Activated effector memory CD4-positive, alpha-beta T cell treated with Interleukin-2 at 50 U/mL for 16 hours (primary cell): ENCODE measurements around the gene TMCO6.
"Not testable (repeated sequence)": the region's sequence is repeated elsewhere in the genome, so short reads cannot be mapped to it uniquely, and the experiment has no call there.

Experiments used
- DNase-seq: peaks from one replicate; pipeline ENCODE4 v3.0.0-alpha.2; 2020

The TMCO6 gene

DNA sequence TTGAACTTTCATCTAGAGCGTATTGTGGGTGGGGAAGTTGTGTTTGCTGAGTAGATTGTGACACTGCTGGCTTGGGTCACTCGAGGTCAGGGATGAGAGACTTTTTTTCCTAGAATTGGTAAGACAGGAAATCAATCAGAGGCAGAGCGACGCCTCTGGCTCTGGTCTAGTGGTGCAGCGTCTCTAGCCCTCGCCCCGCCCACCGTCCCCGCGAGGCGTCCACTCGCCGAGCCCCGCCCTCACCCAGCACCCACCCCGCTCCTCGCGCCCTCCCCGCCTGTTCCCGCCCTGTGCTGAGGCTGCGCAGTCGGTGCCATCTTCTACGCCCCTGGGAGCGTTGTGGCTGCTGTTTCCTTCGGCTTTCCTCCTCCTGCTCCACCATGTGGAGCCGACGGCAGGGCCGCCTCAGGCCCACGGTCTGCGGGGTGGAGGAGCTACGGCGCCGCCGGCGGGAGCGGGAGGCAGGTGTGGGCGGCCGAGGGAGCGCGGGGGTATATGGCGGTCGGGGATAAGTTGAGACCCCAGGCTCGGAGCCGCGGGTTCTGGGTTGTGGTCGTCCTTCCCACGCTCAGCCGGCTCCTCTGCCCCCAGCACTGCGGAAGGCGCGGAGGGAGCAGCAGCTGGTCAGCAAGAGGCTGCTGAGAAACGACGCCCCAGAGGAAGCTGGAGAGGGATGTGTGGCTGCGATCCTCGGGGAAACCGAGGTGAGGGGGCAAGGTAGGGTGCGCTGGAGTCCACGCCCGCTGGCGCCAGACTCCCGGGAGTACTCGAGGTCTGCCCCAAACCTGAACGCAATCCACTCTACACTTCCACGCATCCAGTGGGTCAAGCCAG lies at the start of gene TMCO6:
TMCO6 (plus strand) TSS at position 304 of the 834 bp plus-strand sequence; CDS start at position 381, 77 bp downstream.
- peak; percentile 96 for DNase-seq

DNA sequence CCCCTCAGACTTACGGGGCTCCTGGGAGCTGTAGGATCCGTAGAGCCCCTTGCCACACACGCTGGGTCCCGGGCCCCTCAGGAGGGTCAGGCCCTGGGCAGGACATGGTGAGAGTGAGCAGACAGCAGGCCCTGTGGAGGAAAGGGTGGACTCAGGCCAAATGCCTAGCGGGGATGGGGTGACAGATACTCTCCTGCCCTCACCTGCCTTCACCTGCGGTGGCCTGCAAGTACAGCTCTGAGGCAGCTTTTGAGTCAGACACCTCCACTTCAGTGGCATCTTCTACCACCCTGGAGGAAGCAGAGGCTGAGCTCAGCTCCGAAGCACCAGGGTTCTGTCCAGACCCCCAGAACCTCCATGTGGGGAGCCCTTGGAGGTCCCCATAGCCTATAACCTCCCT lies 48.4 kb upstream of the TMCO6 start:
- no peak for DNase-seq

DNA sequence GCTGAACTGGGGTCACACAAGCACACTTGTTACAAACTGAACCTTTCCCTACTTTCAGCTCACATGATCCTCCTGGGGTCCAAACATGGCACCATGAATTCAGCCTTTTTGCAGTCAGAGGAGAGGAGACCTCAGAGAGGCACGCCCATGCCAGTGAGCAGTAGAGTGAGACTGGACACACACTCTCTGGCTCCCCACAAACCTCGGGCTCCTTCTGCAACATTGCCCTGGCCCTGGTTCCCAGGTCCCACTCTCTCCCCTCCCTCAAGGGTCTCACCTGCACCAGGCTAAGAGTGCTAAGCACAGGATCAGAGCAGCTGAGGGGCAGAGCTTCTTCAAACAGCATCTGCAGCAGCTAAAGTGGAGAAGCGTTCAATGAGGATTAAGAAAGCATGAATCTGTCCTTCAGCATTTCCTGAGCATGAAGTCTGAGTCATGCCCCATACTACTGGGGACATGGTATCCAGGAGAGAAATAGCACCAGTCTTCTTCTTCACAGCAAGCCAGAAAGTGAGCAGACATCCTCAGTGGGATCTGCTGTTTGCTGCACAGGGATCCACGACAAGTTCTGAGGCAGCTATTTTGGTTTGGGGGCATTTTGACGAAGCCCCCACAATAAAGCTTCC lies 47.4 kb upstream of the TMCO6 start:
- DNase-seq = no peak

DNA sequence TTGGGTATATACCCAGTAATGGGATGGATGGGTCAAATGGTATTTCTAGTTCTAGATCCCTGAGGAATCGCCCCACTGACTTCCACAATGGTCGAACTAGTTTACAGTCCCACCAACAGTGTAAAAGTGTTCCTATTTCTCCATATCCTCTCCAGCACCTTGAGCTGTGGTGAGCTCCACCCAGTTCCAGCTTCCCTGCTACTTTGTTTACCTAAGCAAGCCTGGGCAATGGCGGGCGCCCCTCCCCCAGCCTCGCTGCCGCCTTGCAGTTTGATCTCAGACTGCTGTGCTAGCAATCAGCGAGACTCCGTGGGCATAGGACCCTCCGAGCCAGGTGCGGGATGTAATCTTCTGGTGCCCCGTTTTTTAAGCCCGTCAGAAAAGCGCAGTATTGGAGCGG lies 46.2 kb upstream of the TMCO6 start:
- not testable (repeated sequence) for DNase-seq

DNA sequence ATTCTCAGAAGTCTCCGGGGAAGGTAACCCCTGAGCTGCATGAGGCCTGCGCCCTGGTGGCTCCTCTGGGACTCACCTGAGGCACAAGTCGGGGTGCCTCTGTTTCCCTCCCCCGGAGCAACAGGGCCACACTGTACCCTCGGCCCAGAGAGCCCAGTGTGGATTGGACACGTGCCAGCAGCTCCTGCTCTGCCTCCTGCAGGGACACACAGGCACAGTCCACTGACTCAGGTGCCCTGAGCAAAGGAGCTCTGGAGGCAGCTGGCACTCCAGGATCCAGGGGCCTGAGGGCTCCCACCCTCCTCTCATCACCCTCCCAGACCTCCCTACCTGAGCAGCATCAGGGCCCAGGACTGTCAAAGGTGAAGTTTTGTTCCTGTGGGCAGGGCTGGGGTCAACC lies 45.1 kb upstream of the TMCO6 start:
- no peak for DNase-seq

DNA sequence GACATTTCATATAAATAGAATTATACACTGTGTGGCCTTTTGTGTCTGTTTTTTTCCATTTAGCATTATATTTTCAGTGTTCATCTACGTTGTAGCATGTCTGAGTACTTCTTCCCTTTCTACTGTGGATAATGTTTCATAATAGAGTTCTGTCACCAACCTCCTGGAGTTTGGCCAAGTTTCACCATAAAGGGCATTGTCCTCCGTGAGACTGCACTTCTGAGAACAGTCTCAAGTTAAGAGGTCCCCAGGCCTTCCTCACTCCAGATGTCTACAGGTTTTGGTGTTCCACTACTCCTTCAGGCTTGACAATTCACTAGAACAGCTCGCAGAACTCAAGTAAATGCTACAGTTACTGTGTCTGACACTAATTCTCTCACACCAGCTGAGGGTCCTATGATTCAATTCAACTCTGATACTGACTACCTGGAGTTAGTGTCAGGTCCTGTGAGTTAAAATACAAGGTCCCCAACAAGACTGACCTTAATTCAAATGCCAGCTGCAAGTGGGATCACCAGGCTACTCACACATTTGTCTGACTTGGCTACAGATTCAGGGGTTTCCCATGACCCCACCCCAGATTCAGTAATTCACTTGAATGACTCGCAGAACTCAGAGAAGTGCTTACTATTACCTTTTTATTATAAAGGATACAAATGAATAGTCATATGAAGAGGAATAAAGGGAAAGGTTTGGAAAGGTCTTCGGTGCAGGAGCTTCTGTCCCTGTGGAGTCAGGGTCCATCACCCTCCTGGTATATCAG lies 43.5 kb upstream of the TMCO6 start:
- DNase-seq = no peak

DNA sequence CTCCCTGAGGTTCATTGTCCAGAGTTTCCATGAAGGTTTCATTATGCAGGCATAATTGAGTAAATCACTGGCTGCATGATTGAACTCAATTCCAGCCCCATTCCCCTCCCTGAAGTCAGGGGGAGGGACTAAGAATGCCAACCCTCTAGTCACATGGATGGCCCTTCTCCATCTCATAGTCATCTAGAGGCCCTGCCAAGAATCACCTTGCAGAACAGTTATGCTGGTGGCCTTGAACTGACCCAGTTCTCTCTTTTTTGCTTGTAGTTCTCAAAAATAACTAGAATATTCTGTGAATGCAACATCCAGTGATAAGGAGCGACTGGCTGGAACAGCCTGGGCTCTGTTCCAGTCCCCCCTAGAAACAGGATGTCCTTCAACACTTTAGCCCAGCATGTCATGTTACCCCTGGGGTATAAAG lies 42.9 kb upstream of the TMCO6 start:
- DNase-seq = no peak

DNA sequence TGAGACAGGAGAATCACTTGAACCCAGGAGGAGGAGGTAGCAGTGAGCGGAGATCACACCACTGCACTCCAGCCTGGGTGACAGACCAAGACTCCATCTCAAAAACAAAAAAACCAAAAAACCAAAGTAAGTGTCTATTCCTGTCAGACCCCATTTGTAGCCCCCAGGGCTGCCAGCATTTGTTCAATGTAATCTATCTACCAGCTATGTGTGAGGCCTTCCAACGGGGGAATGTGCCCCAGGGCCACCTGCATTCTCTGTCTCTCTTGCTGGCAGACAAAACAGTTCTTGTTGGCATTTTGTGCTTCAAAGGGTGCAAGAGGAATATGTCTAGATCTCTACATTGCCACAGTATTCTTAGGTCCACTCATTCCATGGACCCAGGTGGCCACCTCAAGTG lies 40.4 kb upstream of the TMCO6 start:
- no peak for DNase-seq

DNA sequence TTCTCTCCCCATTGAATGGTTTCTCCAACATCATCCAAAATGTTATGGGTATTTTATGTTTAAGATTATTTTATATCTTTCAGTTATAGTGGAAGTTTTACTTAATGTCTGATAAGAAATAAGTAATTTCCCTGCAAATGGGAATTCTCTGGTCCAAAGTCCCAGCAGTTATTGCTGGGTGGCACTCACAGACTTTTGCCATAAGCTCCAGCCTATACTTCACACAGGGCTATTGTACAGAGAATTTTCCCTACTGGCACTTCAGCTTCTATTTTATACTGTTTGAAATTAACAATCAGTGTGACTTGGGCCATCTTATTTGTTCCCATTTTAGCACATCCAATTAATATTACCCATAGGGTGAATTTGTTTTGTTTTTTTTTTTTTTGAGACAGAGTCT lies 39.2 kb upstream of the TMCO6 start:
- DNase-seq = no peak

DNA sequence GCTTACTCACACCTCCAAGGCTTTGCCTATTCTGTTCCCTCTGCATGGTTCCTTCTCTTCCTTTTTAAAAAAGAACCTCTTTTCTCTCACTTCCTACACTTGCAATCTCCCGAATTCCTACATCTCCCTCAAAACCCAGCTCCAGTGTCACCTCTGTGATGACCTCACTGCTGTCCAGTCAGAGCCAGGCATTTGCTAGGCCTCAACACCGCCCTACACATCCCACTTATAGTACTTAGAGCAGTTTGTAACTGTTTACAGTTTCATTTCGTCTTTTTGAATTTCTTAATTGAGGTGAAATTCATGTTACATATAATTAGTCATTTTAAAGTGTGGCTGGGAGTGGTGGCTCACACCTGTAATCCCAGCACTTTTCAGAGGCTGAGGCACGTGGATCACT lies 37.1 kb upstream of the TMCO6 start:
- no peak for DNase-seq

DNA sequence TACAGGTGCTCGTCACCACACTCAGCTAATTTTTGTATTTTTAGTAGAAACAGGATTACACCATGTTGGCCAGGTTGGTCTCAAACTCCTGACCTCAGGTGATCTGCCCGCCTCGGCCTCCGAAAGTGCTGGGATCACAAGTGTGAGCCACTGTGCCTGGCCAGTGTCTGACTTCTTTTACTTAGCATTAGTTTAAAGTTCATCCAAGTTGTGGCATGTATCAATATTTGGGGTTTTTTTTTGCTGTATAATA lies 35.9 kb upstream of the TMCO6 start:
- DNase-seq = not testable (repeated sequence)

DNA sequence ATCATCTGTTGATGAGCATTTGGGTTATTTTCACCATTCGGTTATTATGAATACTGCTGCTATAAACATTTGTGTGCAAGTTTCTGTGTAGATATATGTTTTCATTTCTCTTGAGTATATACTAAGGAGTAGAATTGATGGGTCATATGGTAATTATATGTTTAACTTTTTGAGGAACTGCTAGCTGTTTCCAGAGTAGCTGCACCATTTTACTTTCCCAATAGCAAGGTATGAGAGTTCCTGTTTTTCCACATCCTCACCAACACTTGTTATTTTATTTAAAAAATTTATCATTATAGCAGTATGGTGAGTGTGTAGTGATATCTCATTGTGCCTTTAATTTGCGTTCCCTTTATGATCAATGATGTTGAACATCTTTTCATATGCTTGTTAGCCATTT lies 35.5 kb upstream of the TMCO6 start:
- no peak for DNase-seq

DNA sequence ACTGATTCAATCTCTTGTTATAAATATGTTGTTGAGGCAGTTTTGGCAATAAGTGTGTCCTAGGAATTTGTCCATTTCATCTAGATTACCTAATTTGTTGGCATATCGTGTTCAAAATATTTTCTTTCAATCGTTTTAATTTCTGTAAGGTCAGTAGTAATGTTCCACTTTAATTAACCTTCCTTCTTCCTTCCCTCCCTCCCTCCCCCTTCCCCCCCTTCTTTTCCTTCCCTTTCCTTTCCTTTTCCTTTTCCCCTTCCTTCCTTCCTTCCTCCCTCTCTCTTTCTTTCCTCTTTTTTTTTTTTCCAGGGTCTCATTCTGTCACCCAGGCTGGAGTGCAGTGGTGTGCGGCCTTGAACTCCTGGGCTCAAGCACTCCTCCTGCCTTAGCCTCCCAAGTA lies 33.4 kb upstream of the TMCO6 start:
- DNase-seq = no peak

DNA sequence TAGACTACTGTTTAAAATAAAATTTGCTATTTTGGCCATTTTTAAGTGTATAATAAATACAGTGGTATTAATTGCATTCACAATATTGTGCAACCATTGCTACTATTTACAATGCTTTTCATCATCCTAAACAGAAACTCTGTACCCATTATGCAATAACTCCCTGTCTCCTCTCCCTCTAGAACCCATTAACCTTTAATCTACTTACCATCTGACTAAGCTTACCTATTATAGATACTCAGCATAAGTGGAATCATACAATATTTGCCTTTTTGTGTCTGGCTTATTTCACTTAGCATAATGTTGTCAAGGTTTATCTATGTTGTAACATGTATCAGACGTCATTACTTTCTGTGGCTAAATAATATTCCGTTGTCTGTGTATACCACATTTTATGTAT lies 32.2 kb upstream of the TMCO6 start:
- DNase-seq = no peak

DNA sequence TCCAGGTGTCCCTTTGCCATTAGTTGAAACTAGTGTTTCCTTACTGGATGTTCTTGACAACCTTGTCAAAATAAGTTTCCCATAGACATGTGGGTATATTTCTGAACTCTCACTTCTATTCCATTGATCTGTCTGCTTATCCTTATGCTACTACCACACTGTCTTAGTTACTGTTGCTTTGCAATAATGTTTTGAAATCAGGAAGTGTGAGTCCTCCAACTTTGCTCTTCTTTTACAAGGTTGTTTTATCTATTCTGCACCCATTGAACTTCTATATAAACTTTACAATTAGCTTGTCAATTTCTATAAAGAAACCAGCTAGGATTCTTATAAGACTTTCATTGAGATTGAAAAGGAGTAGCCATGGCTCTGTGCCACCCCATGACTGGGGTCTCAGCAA lies 30.5 kb upstream of the TMCO6 start:
- DNase-seq = no peak

DNA sequence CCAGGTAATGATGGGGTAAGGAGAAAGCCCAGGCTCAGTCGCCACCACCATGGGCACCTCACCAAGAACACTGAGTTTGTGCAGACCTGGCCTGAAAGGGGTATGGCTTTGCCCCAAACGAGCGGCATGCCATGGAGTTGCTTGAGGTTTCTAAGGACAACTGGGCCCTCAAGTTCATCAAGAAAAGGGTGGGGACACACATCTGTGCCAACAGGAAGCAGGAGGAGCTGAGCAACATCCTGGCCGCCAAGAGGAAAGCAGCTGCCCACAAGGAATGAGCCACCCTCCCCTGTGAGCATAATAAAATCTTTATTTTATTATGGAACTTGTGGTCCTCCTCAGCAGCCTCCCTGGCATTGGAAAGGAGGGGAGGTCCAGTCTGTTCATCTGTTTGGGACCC lies 30.1 kb upstream of the TMCO6 start:
- no peak for DNase-seq

DNA sequence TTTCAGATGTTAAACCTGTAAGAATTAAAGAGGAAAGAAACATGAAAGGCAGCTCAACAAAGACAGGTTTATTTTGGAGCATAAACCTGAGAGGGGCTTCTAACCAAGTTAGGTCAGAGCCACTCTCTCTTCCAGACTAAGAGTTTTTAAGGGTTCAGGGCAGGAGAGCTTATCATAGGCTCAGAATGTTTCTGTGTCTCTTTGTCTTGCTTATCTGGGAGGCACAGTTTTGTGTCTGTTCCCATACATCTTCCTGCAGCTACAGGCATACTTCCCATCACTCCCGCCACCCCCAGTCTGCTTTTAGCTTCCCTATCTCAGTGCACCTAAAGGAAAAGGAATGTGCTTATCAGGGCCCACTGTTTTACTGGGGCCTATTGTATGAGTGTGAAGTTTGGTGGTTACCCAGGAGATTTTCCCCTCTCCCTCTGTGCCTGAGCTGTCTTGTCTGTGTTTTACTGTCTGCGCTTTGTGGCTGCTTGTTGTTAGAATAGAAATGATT lies 28.2 kb upstream of the TMCO6 start:
- DNase-seq = no peak

DNA sequence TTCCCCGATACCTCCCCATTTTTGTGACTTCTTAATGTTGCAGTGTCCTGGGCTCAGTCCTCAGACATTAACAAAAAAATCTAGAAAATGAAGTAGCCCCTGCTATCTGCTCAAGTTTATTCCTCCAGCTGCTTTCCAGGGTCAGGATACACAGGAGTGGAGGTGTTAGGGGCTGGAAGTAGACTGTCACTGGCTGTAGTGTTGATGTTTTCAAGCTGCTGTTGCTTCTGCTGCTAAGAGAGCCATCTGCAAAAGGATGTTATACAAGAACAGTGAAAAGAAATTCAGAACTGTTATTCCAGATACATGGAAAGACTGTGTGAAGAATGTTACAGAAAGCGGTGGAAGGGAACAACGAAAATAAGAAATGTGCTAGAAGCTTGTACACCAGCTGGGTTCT lies 16.9 kb upstream of the TMCO6 start:
- no peak for DNase-seq

DNA sequence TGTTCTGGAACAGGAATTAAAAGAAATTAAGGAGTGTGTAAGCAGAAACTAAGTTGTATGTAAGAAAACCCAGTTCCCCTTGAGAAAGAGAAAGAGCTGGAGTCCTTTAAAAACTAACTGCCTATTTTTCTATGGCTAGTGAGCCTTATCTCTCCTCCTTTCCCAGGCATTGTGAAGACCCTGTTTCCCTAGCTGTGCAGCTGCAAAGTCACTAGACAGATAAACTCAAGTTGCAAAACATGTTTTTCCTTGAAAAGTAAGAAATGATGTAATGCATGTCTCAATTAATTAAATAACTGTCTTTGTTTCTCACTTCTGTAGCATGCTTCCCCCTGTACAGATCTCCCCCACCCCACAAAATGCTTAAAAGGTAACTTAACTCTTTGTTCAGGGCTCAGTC lies 16.2 kb upstream of the TMCO6 start:
- DNase-seq = not testable (repeated sequence)

DNA sequence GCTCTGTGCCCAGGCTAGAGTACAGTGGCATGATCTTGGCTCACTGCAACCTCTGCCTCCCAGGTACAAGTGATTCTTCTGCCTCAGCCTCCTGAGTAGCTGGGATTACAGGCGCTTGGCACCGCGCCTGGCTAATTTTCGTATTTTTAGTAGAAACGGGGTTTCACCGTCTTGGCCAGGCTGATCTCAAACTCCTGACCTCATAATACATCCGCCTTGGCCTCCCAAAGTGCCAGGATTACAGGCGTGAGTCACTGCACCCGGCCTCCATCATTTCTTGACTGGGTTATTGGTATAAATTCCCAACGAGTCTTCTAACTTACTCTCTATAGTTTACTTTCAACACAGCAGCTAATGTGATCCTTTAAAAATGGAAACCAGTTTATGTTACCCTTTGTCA lies 14.4 kb upstream of the TMCO6 start:
- DNase-seq = not testable (repeated sequence)

DNA sequence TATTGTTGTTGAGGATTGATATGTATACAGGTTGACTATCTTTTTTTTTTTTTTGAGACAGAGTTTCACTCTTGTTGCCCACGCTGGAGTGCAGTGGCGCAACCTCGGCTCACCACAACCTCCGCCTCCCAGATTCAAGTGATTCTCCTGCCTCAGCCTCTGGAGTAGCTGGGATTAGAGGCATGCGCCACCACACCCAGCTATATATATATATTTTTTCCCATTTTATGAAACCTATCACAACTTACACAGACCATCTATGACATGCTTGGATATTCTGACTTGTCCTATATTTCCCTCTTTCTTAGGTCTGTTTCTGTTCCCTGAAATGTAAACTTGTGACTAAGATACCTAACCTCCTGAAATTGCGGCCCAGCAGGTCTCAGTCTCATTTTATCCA lies 11.3 kb upstream of the TMCO6 start:
- no peak for DNase-seq

DNA sequence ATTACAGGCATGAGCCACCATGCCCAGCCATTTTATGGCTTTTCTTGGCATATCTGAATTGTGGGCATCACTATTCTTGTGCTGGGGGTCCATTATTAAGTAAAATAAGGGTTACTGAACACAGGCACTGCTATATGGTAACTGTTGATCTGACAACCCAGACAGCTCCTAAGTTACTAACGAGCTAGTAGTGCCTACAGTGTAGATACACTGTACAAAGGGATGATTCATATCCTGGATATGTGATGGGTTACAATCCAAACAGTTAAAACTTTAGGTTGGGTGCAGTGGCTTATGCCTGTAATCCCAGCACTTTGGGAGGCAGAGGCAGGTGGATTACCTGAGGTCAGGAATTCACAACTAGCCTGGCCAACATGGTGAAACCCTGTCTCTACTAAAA lies 10.5 kb upstream of the TMCO6 start:
- DNase-seq = no peak

DNA sequence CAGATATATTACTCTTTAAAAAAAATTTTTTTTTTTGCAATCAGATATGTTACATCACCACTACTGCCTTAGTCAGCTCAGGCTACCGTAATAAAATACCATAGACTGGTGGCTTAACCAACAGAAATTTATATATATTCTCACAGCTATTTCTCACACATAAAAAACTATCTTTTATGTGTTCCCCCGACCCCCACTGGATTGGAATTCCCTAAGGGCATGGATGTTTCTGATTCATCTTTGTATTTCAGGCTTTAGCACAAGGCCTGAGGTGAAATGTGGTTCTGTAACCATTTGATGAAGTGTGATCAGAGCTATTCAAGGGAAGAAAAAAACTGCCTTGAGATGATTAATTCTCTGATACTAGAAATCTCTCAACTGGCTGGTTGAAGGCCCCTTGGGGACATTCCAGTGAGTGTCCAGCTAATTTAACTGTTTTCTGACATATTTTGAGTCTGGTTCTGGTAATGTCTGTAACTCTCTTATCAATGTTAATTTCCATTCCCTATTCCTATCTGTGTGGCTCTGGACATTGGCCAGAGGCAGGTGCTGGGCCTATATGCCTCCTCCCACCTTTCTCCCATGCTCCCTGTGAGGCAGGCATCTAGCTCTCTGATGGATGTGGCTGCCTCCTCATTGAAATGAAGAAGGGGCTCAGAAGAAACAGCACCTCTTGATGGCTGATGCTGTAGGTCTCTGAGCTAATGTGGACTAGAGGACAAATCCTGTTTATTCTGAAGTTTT lies 8.8 kb upstream of the TMCO6 start:
- DNase-seq = no peak
